Glomerular visceral epithelial cell (primary cell): ENCODE data around the gene INTS7.

Experiments used
- DNase-seq: peaks from one replicate; pipeline ENCODE4 v3.0.0-alpha.2; 2016; ENCODE audit errors: extremely low spot score

INTS7 gene

DNA sequence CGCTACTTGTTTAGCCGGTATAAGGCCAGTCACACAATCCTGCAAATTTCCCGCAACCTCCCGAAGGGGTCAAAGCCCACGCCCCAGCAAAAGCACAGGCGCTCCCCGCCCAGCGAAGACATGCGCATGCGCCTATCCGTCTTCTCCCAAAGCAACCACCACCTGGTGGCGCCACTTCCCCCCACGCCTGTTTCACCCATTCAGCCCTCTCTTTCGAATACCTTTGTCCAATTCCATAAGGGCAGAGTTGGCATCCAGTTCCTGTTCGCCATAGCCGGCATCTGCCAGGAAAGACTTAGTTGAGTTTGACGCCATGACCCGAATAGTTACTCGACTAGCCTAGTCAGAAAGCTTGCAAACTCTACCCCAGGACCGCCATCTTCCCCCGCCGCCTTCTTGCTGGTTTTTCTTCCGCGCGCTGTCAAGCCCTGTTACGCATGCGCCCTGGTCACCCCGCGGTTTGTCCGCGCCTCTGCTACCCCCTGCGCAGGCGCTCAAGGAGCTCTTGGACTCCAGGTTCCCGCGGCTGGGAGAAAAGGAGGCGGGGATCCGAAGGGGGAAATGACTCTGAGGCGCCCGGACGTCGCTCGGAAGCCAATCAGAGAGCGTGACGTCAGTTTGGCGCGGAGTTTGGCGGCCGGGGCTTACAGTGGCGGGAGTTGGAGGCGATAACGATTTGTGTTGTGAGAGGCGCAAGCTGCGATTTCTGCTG is at the start of gene INTS7, which contains the start of gene DTL:
Gene INTS7, minus strand, starts transcription at position 435 of the 712 bp plus-strand sequence. Its CDS starts 120 bp downstream, at position 315.
Gene DTL, plus strand, starts transcription at position 626 of the 712 bp plus-strand sequence. CDS start 143 bp downstream, outside the sequence.
- DNase-seq = peak; percentile 100

GRCh38 chr1:212082765-212083406 is 47.5 kb upstream of the INTS7 start:
- no peak for DNase-seq

DNA sequence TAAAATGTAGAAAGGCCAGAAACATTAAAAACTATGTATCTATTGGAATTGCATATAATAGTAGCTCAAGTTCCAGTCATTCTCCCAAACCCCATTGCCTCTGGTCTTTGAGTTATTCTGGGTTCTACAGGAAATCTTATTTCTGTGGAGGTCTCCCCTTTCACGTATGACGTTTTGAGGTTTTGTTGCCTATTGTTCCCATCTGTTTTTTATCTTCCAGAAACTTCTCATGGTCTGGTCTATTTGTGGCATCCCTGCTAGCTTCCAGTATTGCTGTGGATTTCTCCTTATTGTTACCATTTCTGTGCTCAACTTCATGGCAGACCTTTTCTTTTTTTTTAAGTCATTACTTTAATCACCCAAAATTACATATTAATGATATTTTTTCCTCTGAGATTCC is 43.5 kb upstream of the INTS7 start:
- DNase-seq = no peak

GRCh38 chr1:212077028-212077427 is 41.7 kb upstream of the INTS7 start:
- no peak for DNase-seq

DNA sequence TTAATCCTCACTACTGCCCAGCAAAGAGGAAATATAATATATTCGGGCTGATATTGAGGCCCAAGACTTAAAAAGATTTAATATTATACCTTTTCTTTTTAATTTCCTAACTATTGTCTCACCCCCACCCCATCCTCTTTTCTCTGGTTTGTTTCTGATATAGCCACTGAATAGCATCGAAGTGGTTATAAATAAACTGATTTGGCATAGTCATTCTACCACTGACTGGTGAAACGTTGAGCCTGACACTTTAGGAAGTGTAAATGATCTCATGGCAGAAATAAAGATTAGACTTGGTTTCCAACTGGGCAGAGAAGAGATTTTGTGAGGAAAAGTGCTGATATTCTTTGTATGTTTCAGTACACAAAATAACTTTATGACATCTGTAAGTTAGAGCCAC is 39.5 kb upstream of the INTS7 start:
- DNase-seq = no peak

DNA sequence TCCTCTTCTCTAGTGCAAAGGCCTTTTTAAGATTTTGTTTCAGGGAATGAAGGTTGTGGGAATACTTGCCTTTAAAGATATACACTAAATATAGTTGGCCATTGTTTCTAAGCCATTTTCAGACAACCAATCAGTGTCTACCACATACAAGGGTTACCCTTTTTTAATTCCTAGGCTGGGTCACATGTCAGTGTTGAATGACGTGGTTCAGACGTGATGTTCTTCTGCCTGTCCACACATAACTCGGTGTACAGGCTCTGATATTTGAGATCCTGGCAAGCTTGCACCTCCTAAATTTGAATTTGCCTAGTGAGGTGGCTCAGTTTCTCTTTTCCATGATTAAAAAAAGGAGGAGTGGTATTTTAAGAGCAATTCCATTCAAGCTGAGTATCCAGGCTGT is 39.0 kb upstream of the INTS7 start:
- no peak for DNase-seq

DNA sequence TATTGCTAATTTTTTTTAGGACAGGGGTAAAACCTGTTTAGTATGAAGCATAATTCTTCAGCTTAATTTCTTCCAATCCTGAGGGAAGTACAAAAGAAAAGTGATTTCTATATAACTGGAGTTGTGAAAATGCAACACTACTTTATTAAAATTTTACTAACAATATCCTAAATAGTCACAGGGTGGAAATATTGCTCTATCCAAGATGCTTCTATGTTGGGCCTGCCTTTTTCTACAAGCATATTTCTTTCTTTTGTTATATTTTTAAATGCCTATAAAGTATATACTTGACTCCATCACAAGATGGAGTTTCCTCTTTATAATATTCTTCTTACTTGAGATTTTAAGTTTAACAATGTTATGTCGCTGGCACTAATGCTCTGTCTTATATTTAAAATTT is 38.1 kb upstream of the INTS7 start:
- no peak for DNase-seq

- DNase-seq = no peak
Observed at GRCh38 chr1:212072047-212072446, 36.7 kb upstream of the INTS7 start.

DNA sequence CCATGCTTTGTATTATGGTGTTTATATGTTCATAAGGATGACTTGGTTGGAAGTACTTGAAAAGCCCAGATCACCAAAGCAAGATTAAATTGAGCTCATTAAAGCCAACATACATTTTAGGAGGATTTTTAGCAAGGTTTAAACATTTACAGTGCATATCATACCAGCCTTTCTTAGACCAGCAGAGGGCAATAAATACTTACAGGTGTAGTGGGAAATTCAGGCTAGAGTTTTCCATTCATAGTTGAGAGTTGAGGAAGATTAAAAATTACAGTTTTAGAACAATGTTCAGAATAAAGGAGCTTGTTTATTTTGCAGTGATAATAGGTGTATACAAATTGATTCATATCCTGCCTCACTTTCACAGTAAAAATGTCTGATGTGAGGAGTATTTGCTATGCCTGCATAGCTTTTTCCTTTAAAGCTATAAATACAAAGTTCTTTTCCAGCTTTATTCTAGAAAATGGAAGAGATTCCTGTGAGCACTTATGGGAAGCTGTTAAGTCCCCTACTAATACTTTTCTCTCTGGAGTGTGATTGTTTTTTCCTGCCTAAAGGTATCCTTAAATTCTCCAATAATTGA is 35.5 kb upstream of the INTS7 start:
- peak; percentile 37 for DNase-seq

DNA sequence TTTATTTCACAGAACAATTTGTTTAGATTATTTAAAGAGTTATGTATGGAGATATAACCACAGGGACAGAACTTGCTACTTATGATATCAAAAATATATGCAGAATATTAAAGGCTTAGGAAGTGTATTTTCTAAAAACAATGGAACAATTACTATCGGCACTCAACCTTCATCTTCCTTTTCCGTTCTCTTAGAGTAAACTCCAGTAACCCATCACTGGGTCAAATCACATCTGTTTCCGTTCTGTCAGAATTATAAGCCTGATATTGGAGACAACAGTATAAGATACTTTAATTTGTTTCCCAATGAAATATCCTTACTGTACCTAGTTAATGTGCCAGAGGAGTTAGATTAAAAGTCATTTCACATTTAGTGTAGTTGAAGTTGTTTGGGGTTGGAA is 32.4 kb upstream of the INTS7 start:
- DNase-seq = no peak

DNA sequence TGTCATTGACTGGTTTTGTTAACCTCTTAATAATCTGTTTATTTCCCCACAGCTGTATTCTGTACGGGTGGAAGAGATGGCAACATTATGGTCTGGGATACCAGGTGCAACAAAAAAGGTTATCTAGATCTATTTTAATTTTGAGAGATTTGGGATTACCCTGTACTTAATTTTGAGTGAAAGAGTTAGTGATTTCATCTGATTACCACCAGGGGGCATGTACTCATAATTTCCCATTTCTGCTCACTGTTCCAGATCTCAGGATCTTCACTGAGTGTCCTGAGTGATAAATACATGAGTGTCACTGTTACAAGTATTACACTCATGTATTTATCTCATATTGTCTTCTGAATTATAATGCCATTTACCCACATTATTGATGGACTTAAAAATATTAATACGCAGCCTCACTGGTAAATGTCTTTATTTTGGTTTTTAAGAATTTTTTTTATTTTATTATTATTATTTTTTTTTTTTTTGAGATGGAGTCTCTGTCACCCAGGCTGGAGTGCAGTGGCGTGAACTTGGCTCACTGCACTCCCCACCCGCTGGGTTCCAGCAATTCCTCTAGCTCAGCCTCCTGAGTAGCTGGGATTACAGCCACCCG is 27.6 kb upstream of the INTS7 start:
- DNase-seq = peak; percentile 42

DNA sequence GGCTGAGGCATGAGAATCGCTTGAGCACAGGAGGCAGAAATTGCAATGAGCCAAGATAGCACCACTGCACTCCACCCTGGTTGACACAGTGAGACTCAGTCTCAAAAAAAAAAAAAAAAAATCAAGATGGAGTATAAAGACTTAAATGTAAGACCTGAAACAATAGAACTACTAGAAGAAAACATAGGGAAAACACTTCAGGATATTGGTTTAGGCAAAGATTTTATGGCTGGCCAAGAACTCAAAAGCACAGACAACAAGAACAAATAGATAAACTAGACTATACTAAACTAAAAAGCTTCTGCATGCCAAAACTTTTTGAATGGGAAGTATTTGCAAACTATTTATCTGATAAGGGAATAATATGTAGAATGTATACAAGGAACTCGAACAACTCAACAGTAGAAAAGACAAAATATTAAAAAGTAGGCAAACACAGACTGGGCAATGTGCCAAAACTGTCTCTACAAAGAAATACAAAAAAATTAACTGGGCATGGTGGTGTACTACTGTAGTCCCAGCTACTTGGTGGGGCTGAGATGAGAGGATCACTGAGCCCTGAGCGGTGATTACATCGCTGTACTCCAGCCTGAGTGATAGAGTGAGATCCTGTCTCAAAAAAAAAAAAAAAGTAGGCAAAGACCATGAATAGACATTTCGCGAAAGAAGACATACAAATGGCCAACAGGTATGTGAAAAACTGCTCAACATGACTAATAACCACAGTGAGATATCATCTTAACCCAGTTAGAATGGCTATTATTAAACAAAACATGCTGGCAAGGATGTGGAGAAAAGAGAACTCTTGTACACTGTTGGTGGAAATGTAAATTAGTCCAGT is 25.5 kb upstream of the INTS7 start:
- DNase-seq = peak; percentile 6

DNA sequence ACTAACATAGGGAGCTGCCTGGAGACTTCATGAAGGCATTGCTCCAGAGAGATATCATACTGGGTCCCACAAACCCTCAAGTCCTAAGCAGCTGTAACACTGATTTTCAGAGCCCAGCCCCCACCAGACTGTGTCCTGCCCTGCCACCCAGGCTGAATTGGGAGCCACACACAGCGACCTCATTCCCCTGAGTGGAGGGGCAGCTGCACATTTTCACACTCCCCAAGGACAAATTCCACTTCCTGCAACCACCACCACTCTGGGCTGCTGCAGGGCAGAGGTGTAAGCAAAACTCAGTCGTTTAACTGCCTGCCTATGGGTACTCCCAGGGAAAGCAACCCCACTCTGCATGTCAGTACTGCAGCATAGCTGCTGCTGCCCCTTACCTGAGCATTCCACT is 20.0 kb upstream of the INTS7 start:
- DNase-seq = no peak

DNA sequence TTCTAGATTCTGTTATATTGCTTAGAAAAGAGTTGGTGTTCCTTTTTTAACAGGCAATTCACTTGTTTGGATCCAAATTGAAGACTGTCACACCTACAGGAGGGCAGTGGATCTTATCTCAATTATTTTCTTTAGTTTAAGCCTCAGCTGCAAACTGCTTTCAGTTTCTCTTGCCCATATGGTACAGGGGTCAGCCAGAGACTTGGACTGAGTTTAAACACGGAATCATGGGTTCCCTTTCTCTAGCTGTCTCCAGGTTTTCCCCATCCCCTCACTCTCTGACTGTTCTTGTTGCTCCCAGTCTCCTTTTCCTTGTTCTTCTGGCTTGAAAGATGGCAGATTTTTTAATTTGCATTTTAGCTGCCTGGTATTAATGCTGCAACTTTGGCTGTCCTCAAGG is 18.6 kb upstream of the INTS7 start:
- DNase-seq = no peak

GRCh38 chr1:212045981-212046380 is 10.6 kb upstream of the INTS7 start:
- DNase-seq = no peak

DNA sequence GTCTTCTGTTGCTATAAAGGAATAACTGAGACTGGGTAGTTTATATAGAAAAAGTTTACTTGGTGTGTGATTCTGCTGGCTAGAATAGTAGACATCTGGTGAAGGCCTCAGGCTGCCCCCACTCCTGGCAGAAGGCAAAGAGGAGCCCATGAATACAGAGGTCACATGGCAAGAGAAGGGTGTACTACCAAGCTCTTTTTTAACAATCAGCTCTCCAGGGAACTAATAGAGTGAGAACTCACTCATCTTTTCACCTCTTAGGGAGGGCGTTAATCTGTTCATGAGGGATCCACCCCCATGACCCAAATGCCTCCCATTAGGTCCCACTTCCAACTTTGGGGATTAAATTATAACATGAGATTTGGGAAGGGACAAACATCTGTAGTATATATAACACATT is 9.5 kb upstream of the INTS7 start:
- DNase-seq = no peak

- no peak for DNase-seq
Observed at GRCh38 chr1:212042436-212042835, 7.1 kb upstream of the INTS7 start.

GRCh38 chr1:212040629-212041412 is 5.5 kb upstream of the INTS7 start:
- DNase-seq = no peak

GRCh38 chr1:212039622-212040021 is 4.3 kb upstream of the INTS7 start:
- no peak for DNase-seq

- DNase-seq = no peak
Observed at GRCh38 chr1:212037900-212038299, 2.5 kb upstream of the INTS7 start.
